ENCODE results near the gene SCARB1. TPM values are rescaled to one million over a fixed set of nuclear protein-coding genes. Genes with fewer than 3 reads are reported as not detected.

The SCARB1 gene
- total RNA-seq, 1 experiment from 2014 or later, result 106 TPM

DNA sequence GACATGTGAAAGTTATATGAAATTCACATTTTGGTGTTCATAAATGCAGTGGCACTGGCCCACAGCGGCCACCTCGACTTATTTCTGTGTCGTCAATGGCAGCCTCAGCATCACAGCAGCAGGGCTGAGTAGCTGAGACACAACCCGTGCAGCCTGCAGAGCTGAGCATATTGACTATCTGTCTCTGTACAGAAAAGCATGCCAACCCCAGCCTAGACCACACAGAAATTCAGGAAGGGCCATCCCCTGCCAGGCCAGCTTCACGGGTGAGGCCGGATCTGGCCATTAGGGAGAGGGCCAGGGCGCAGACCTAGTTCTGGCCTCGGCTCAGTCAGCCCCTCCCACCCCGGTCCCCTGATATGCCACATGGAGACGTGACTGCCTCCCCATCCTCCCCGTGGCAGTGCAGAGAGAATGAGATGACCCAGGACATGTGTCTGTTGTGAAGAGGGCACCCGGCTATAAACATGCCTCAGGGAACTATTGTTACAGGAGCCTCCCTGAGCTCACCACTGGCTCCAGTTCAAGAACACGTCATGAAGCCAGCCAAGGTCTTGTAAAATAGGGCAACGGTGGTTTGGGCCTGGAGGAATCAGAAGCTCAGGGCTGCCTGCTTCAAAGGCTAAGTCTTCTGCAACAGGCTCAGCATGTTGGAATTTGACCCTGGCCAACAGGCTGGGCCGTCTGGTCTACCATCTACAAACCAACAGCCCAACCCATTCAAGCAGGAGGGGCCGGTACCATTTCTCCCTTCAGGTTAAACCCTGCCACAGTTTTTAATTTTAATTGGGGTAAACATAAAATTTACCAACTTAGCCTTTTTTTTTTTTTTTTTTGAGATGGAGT lies 25.5 kb downstream of the SCARB1 start:
- no peak for TF ChIP-seq CTCF (IDR thresholded peaks at IDR 0.05; ENCODE audit: insufficient read depth in 1 of 2, low read depth in 1 of 2, low read length in 1 of 2, severe bottlenecking in 1 of 2, unreplicated experiment in 1 of 2)
- Mint-ChIP-seq H3K4me1 (ENCODE audit: low read depth, unreplicated experiment) (peaks cover 14% of the 10 kb centered on the region), H3K27ac (ENCODE audit: unreplicated experiment) (no peak overlapping the region), H3K36me3 (ENCODE audit: insufficient read depth, unreplicated experiment) (peaks cover 18% of the 10 kb centered on the region), H3K4me3 (ENCODE audit: unreplicated experiment) (no peak overlapping the region), H3K9me3 (ENCODE audit: unreplicated experiment) (no peaks in the 10 kb centered on the region), H3K27me3 (ENCODE audit: insufficient read depth, unreplicated experiment) (no peaks in the 10 kb centered on the region)
- no TSS peak for BruUV-seq (replicated peaks)
- ChIA-PET POLR2A (interaction anchor here (1.4 kb wide), 1 partner anchor 9 kb away, joined by 6 read pairs; no protein-coding TSS in a partner anchor), CTCF (interaction anchor here (2.1 kb wide), 1 partner anchor 69 kb away, joined by 6 read pairs; no protein-coding TSS in a partner anchor)
- Histone ChIP-seq H3K9me3 (no peaks in the 10 kb centered on the region), H3K27me3 (replicated peaks; ENCODE audit: control insufficient read depth, insufficient read depth, low read length) (no peaks in the 10 kb centered on the region), H3K4me1 (peaks cover 12% of the 10 kb centered on the region), H3K4me3 (ENCODE audit: low read depth, low read length) (no peak overlapping the region), H3K36me3 (ENCODE audit: control insufficient read depth, insufficient read depth, low read length) (no peaks in the 10 kb centered on the region)
- intact Hi-C loops (cut with micrococcal nuclease; ENCODE audit: unreplicated experiment), result no loop called here
- DNase-seq, result peak in 1 of 2 experiments; percentile 45

DNA sequence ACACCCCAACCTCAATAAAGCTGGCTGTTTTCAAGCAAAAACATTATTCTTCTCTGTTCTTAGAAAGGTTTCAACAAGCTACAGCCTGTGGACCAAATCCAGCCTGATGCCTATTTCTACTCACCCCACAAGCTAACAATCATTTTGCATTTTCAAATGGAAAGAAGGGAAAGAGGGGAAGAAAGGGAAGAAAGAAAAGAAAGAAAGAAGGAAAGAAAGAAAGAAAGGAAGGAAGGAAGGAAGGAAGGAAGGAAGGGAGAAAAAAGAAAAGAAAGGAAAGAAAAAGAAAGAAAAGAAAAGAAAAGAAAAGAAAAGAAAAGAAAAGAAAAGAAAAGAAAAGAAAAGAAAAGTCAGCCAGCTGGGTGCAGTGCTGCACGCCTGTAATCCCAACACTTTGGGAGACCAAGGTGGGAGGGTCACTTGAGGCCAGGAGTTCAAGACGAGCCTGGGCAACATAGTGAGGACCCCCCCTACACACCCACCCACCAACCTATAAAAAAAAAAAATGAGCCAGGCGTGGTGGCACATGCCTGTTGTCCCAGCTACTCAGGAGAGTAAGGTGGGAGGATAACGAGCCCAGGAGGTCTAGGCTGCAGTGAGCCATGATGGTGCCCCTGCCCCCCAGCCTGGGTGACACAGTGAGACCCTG lies 26.3 kb downstream of the SCARB1 start:
- Histone ChIP-seq H3K4me3 (ENCODE audit: low read depth, low read length) (no peak overlapping the region), H3K27me3 (replicated peaks; ENCODE audit: control insufficient read depth, insufficient read depth, low read length) (no peaks in the 10 kb centered on the region), H3K4me1 (peaks cover 17% of the 10 kb centered on the region), H3K9me3 (no peaks in the 10 kb centered on the region), H3K36me3 (ENCODE audit: control insufficient read depth, insufficient read depth, low read length) (no peaks in the 10 kb centered on the region; the same call in 1 of the 2 replicates)
- H3K9me3 Mint-ChIP-seq (ENCODE audit: unreplicated experiment), result no peaks in the 10 kb centered on the region
- intact Hi-C loops (cut with micrococcal nuclease; ENCODE audit: unreplicated experiment), result no loop called here
- no peak overlapping the region for H3K27ac Mint-ChIP-seq (ENCODE audit: unreplicated experiment)
- no peak for DNase-seq
- ChIA-PET POLR2A (no interaction called here), CTCF (interaction anchor here (2.1 kb wide), 1 partner anchor 69 kb away, joined by 6 read pairs; no protein-coding TSS in a partner anchor)
- no peak for TF ChIP-seq CTCF (IDR thresholded peaks at IDR 0.05; ENCODE audit: insufficient read depth in 1 of 2, low read depth in 1 of 2, low read length in 1 of 2, severe bottlenecking in 1 of 2, unreplicated experiment in 1 of 2)
- H3K27me3 Mint-ChIP-seq (ENCODE audit: insufficient read depth, unreplicated experiment), result no peaks in the 10 kb centered on the region
- no TSS peak for BruUV-seq (replicated peaks)
- H3K4me1 Mint-ChIP-seq (ENCODE audit: low read depth, unreplicated experiment), result peaks cover 20% of the 10 kb centered on the region
- no peak overlapping the region for H3K4me3 Mint-ChIP-seq (ENCODE audit: unreplicated experiment)
- peaks cover 23% of the 10 kb centered on the region for H3K36me3 Mint-ChIP-seq (ENCODE audit: insufficient read depth, unreplicated experiment)

GRCh38 chr12:124836759-124837158 lies 26.9 kb downstream of the SCARB1 start:
- H3K27me3 ChIP-seq (replicated peaks; ENCODE audit: control insufficient read depth, insufficient read depth, low read length), result no peaks in the 10 kb centered on the region
- no peaks in the 10 kb centered on the region; the same call in 1 of the 2 replicates for H3K36me3 ChIP-seq (ENCODE audit: control insufficient read depth, insufficient read depth, low read length)
- peaks cover 17% of the 10 kb centered on the region for H3K4me1 ChIP-seq
- no peaks in the 10 kb centered on the region for H3K9me3 ChIP-seq
- Mint-ChIP-seq H3K27me3 (ENCODE audit: insufficient read depth, unreplicated experiment) (no peaks in the 10 kb centered on the region), H3K4me3 (ENCODE audit: unreplicated experiment) (no peak overlapping the region), H3K9me3 (ENCODE audit: unreplicated experiment) (no peaks in the 10 kb centered on the region), H3K27ac (ENCODE audit: unreplicated experiment) (no peak overlapping the region), H3K4me1 (ENCODE audit: low read depth, unreplicated experiment) (peaks cover 17% of the 10 kb centered on the region), H3K36me3 (ENCODE audit: insufficient read depth, unreplicated experiment) (peaks cover 17% of the 10 kb centered on the region)
- TF ChIP-seq CTCF (IDR thresholded peaks at IDR 0.05; ENCODE audit: insufficient read depth in 1 of 2, low read depth in 1 of 2, low read length in 1 of 2, severe bottlenecking in 1 of 2, unreplicated experiment in 1 of 2), result no peak
- ChIA-PET POLR2A (interaction anchor here (0.5 kb wide), 1 partner anchor 18 kb away, joined by 3 read pairs; no protein-coding TSS in a partner anchor), CTCF (interaction anchor here (2.1 kb wide), 1 partner anchor 70 kb away, joined by 6 read pairs; no protein-coding TSS in a partner anchor)
- intact Hi-C loops (cut with micrococcal nuclease; ENCODE audit: unreplicated experiment), result no loop called here
- no TSS peak for BruUV-seq (replicated peaks)
- no peak for DNase-seq
- H3K4me3 ChIP-seq (ENCODE audit: low read depth, low read length), result no peak overlapping the region
